ENCODE data around the gene ARMH1.

GRCh38 chr1:44654621-44655187 lies 19.8 kb upstream of the ARMH1 start:
- TF ChIP-seq, protein P1, sequence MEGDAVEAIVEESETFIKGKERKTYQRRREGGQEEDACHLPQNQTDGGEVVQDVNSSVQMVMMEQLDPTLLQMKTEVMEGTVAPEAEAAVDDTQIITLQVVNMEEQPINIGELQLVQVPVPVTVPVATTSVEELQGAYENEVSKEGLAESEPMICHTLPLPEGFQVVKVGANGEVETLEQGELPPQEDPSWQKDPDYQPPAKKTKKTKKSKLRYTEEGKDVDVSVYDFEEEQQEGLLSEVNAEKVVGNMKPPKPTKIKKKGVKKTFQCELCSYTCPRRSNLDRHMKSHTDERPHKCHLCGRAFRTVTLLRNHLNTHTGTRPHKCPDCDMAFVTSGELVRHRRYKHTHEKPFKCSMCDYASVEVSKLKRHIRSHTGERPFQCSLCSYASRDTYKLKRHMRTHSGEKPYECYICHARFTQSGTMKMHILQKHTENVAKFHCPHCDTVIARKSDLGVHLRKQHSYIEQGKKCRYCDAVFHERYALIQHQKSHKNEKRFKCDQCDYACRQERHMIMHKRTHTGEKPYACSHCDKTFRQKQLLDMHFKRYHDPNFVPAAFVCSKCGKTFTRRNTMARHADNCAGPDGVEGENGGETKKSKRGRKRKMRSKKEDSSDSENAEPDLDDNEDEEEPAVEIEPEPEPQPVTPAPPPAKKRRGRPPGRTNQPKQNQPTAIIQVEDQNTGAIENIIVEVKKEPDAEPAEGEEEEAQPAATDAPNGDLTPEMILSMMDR (IDR thresholded peaks at IDR 0.05; ENCODE audit: low read depth, low read length): no peak
- no peak for TF ChIP-seq MAX (IDR thresholded peaks at IDR 0.05; ENCODE audit: low read depth, low read length)
- no peak for TF ChIP-seq MYC (IDR thresholded peaks at IDR 0.05; ENCODE audit: low read depth, low read length)
- no peak for TF ChIP-seq POLR2A (IDR thresholded peaks at IDR 0.05; ENCODE audit: extremely low read depth, insufficient read length)
